Measurements from ENCODE around the gene LYPLAL1. TPM values are rescaled to one million over a fixed set of nuclear protein-coding genes. Genes with fewer than 3 reads are reported as not detected.

Gene LYPLAL1
- total RNA-seq, 1 donor from 2014 or later: 25.6 TPM

DNA sequence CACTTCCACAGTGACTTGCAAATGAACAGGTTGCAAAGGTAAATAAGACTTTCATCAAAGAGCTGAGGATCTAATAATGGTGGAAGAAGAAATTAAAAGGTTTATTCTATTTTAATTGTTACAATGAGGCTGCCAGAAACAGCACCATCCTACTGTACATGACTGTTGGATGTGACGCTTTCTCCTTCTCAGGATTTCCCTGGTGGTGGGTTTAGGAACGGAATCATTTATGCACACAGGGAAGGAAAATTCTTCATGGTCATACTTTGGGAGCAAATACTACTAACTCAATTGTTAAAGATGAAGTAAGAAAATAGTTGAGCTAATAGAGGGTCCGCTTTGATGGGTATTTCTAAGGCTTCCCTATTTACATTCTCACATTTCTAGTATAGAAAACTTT lies 22.2 kb upstream of the LYPLAL1 start:
- no peaks in the 10 kb centered on the region for H3K27me3 Mint-ChIP-seq (ENCODE audit: low read depth, unreplicated experiment)
- Histone ChIP-seq H3K9ac (ENCODE audit: low read length) (no peak overlapping the region), H3K27ac (ENCODE audit: low read depth, low read length) (no peak overlapping the region), H3K36me3 (ENCODE audit: insufficient read depth, low read length) (no peaks in the 10 kb centered on the region), H3K4me3 (ENCODE audit: insufficient read depth, low read depth, low read length) (no peak overlapping the region), H4K20me1 (ENCODE audit: insufficient read depth, low read length) (no peaks in the 10 kb centered on the region), H3K4me1 (ENCODE audit: insufficient read depth, low read length) (no peaks in the 10 kb centered on the region), H3K79me2 (ENCODE audit: insufficient read depth, low read length) (no peaks in the 10 kb centered on the region), H3K4me2 (ENCODE audit: low read length) (no peak overlapping the region), H3K9me3 (ENCODE audit: insufficient read depth, low read depth, low read length) (no peaks in the 10 kb centered on the region), H3K27me3 (ENCODE audit: insufficient read depth, low read length) (no peaks in the 10 kb centered on the region), H2AFZ (ENCODE audit: low read depth, low read length) (no peak overlapping the region)
- no peak for TF ChIP-seq EZH2 (IDR thresholded peaks at IDR 0.05; ENCODE audit: insufficient read depth, low read length)
- TF ChIP-seq, protein P1, sequence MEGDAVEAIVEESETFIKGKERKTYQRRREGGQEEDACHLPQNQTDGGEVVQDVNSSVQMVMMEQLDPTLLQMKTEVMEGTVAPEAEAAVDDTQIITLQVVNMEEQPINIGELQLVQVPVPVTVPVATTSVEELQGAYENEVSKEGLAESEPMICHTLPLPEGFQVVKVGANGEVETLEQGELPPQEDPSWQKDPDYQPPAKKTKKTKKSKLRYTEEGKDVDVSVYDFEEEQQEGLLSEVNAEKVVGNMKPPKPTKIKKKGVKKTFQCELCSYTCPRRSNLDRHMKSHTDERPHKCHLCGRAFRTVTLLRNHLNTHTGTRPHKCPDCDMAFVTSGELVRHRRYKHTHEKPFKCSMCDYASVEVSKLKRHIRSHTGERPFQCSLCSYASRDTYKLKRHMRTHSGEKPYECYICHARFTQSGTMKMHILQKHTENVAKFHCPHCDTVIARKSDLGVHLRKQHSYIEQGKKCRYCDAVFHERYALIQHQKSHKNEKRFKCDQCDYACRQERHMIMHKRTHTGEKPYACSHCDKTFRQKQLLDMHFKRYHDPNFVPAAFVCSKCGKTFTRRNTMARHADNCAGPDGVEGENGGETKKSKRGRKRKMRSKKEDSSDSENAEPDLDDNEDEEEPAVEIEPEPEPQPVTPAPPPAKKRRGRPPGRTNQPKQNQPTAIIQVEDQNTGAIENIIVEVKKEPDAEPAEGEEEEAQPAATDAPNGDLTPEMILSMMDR (IDR thresholded peaks at IDR 0.05; ENCODE audit: insufficient read depth, low read depth, low read length): no peak
- no peak overlapping the region for H3K4me3 Mint-ChIP-seq (ENCODE audit: unreplicated experiment)
- H3K4me1 Mint-ChIP-seq (ENCODE audit: low read depth, unreplicated experiment): peaks cover 6% of the 10 kb centered on the region
- no peaks in the 10 kb centered on the region for H3K9me3 Mint-ChIP-seq (ENCODE audit: unreplicated experiment)
- no peaks in the 10 kb centered on the region for H3K36me3 Mint-ChIP-seq (ENCODE audit: low read depth, unreplicated experiment)
- FAIRE-seq: no peak
- DNase-seq (ENCODE audit: low read depth): no peak
- no peak overlapping the region for H3K27ac Mint-ChIP-seq (ENCODE audit: unreplicated experiment)

GRCh38 chr1:219152751-219153150 lies 20.9 kb upstream of the LYPLAL1 start:
- no peak overlapping the region for H3K27ac ChIP-seq (ENCODE audit: low read depth, low read length)
- TF ChIP-seq, protein P1 (IDR thresholded peaks at IDR 0.05; ENCODE audit: insufficient read depth, low read depth, low read length): no peak
- no peak for TF ChIP-seq EZH2 (IDR thresholded peaks at IDR 0.05; ENCODE audit: insufficient read depth, low read length)
- H3K9ac ChIP-seq (ENCODE audit: low read length): no peak overlapping the region
- no peak overlapping the region for H3K4me3 Mint-ChIP-seq (ENCODE audit: unreplicated experiment)
- H3K9me3 ChIP-seq (ENCODE audit: insufficient read depth, low read depth, low read length): no peaks in the 10 kb centered on the region
- FAIRE-seq: no peak
- H3K27me3 Mint-ChIP-seq (ENCODE audit: low read depth, unreplicated experiment): no peaks in the 10 kb centered on the region
- no peak overlapping the region for H2AFZ ChIP-seq (ENCODE audit: low read depth, low read length)
- no peak for DNase-seq (ENCODE audit: low read depth)
- H3K4me1 Mint-ChIP-seq (ENCODE audit: low read depth, unreplicated experiment): peaks cover 6% of the 10 kb centered on the region
- no peaks in the 10 kb centered on the region for H3K4me1 ChIP-seq (ENCODE audit: insufficient read depth, low read length)
- H3K27me3 ChIP-seq (ENCODE audit: insufficient read depth, low read length): no peaks in the 10 kb centered on the region
- H4K20me1 ChIP-seq (ENCODE audit: insufficient read depth, low read length): no peaks in the 10 kb centered on the region
- H3K36me3 Mint-ChIP-seq (ENCODE audit: low read depth, unreplicated experiment): no peaks in the 10 kb centered on the region
- no peak overlapping the region for H3K4me3 ChIP-seq (ENCODE audit: insufficient read depth, low read depth, low read length)
- H3K9me3 Mint-ChIP-seq (ENCODE audit: unreplicated experiment): no peaks in the 10 kb centered on the region
- no peaks in the 10 kb centered on the region for H3K36me3 ChIP-seq (ENCODE audit: insufficient read depth, low read length)
- H3K4me2 ChIP-seq (ENCODE audit: low read length): no peak overlapping the region
- H3K27ac Mint-ChIP-seq (ENCODE audit: unreplicated experiment): no peak overlapping the region
- H3K79me2 ChIP-seq (ENCODE audit: insufficient read depth, low read length): no peaks in the 10 kb centered on the region

GRCh38 chr1:219153723-219154122 lies 20.0 kb upstream of the LYPLAL1 start:
- H3K27me3 ChIP-seq (ENCODE audit: insufficient read depth, low read length): no peaks in the 10 kb centered on the region
- Mint-ChIP-seq H3K4me3 (ENCODE audit: unreplicated experiment) (no peak overlapping the region), H3K27me3 (ENCODE audit: low read depth, unreplicated experiment) (no peaks in the 10 kb centered on the region), H3K9me3 (ENCODE audit: unreplicated experiment) (no peaks in the 10 kb centered on the region), H3K27ac (ENCODE audit: unreplicated experiment) (no peak overlapping the region), H3K36me3 (ENCODE audit: low read depth, unreplicated experiment) (no peaks in the 10 kb centered on the region), H3K4me1 (ENCODE audit: low read depth, unreplicated experiment) (peaks cover 6% of the 10 kb centered on the region)
- no peaks in the 10 kb centered on the region for H3K9me3 ChIP-seq (ENCODE audit: insufficient read depth, low read depth, low read length)
- no peak overlapping the region for H2AFZ ChIP-seq (ENCODE audit: low read depth, low read length)
- H3K4me2 ChIP-seq (ENCODE audit: low read length): no peak overlapping the region
- no peaks in the 10 kb centered on the region for H3K36me3 ChIP-seq (ENCODE audit: insufficient read depth, low read length)
- no peak overlapping the region for H3K9ac ChIP-seq (ENCODE audit: low read length)
- H3K4me1 ChIP-seq (ENCODE audit: insufficient read depth, low read length): no peaks in the 10 kb centered on the region
- H3K4me3 ChIP-seq (ENCODE audit: insufficient read depth, low read depth, low read length): no peak overlapping the region
- DNase-seq (ENCODE audit: low read depth): no peak
- H4K20me1 ChIP-seq (ENCODE audit: insufficient read depth, low read length): no peaks in the 10 kb centered on the region
- H3K79me2 ChIP-seq (ENCODE audit: insufficient read depth, low read length): no peaks in the 10 kb centered on the region
- no peak for FAIRE-seq
- no peak overlapping the region for H3K27ac ChIP-seq (ENCODE audit: low read depth, low read length)
- no peak for TF ChIP-seq EZH2 (IDR thresholded peaks at IDR 0.05; ENCODE audit: insufficient read depth, low read length)
- TF ChIP-seq, protein P1 (IDR thresholded peaks at IDR 0.05; ENCODE audit: insufficient read depth, low read depth, low read length): no peak

Data from astrocyte (in vitro differentiated cells and primary cell).